ENCODE data around the gene TBC1D1.

TBC1D1 gene

DNA sequence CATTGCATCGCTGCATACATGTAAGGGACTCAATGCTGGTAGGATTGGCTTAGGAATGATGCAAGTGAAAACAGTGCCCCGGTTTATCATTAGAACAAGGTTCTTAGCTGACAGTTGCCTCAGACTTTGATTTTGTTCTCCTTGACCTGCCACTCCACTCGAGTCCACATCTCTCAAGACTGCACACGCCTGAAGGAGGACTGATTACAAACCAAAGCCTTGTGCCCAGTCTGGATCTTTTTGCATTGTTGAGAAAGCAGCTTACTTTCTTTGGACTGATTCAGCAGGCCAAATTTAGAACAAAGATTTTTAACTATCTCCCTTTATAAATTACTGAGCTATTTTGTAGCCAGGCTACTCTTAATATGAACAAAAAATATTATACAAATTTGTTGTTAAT, 194.9 kb downstream of the TBC1D1 start:
- no peak for DNase-seq

DNA sequence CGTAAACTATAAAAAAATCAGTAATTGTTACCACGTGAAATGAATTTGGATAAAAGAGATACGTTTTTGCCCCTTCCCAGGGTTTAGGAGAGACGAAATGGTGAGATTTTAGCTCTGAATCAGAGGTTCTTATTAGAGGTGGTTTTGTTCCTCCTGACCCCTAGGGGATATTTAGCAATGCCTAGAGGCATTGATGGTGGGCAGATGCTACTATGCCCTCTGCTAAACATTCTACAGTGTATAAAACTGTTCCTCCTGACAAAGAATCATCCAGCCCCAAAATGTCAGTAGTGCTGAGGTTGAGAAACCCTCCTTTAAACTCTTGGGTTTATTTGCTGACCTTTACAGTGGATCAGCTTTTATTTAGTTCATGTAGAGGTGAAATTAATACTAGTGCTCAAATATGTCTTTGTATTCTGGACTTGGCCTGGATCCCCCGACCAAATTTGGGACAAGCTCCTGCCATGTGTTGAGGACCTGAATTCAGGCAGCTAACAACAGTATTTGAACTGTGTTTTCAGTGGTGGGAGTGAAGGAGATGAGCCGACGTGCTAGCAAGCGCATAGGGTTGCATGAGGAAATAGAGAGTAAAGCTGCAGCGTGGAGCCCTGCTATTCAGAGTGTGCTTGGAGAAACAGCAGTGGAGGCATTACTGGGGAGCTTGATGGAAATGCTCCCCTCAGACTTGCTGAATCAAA, 195.4 kb downstream of the TBC1D1 start:
- DNase-seq: no peak

DNA sequence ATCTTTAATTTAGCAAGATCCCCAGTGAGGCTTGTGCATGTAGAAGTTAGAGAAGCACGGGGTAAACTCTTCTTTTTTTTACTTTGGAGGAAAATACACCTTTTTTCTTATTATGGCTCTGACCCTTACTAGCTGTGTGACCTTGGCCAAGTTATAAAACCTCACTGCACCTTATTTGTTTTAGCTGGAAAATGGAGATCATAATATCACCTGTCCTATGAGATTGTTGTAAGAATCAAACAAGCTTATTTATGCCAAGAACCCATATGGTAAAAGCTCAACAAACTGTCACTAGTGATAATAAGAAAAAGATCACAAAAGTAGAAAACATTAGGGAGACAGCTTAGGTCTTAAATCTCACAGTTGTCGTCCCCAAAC, 196.0 kb downstream of the TBC1D1 start:
- DNase-seq: no peak

DNA sequence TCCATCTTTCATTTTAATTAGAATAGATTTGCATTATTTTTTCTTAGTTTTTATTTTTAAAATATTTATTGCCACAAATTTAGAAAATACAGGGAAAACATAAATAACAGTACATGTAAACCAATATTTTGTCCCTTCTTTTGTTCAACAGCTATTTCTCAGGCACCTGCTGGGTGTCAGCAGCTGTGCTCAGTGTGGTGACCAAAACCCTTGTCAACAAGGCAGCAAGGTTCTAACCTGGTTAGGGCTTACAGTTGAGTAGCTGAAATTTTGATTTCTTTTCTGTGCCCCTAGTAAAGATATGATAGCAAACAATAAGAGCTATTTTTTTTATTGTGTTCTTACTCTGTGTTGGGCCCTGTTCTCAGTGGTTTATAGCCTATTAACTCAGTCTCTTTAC, 197.4 kb downstream of the TBC1D1 start:
- no peak for DNase-seq

DNA sequence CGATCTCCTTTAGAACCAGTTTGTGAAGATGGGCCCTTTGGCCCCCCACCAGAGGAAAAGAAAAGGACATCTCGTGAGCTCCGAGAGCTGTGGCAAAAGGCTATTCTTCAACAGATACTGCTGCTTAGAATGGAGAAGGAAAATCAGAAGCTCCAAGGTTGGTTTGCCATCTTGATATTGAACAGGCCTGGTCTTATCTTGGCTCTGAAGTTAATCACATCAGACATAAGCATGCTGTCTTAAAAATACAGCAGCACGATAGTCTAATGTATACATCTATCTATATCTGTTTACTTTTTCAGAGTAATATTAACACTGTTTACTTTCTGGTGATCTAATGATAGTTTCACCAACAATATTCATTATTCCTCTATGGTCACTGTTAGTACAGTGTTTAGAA, 199.1 kb downstream of the TBC1D1 start:
- DNase-seq: no peak

DNA sequence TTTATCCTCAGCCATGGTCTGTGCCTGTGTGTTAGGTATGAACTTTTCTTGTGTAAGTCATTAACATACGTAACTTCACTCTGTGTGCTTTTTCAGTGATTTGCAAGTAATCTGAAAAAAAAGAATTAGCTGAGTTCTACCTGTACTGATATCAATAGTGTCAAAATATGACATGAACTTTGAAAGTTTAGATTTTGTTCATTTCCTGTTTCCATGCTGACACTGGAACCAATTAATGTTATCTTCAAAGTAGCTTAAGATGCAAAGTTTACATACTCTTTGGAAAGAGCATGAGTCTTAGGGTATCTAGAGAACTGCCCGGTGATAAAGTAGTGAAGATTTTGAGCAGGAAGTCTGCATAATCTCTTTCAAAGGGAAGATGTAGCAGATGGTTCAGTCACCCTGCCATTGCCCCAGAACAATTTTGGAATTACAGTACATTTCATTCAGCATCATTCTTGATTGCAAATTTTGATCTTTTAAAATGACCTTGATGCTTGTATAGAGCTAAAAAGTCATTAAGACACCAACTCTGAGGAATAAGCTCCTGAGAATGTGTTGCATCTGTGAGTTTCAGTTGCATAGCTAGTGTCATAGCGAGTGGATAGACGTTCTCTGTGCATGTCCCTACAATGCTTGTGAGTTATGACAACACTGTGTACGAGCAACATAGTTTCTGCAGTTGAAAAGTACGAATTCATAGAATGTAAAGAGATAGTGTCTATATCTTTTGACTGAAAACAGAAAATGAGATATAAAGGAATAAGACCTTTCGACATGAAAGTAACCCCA, 199.8 kb downstream of the TBC1D1 start:
- no peak for DNase-seq

DNA sequence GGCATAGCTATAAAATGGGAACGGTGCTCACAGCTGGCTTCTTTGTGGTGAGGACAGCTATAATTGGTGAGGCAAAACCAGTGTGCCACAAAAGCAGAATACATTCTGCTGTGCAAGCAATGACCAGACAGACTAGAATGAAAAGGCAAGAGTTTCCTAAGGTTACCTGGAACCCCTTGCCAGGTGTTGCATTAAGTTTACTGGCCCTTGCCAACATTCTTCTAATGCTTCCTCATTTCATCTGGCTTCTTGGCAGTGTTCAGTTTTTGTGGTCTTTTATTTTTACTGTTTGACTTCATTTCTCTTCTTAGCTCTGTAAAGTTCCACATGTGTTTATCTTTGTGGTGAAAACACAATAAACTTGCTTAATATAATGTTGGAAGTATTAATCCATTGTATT, 200.8 kb downstream of the TBC1D1 start:
- DNase-seq: no peak

DNA sequence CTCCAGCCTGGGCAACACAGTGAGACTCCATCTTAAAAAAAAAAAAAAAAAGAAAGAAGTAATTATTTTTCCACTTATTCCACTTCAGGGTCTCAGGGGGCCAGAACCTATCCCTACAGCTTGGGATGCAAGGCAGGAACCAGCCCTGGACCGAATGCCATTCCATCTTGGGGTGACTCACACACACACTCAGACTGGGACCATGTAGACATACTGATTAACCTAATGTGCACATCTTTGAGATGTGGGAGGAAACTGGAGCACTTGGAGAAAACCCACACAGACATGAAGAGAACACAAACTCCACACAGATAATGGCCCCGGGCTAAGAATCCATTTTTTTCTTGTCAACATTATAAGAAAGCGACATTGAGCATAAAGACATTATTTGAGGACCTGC, 201.8 kb downstream of the TBC1D1 start:
- DNase-seq: no peak

DNA sequence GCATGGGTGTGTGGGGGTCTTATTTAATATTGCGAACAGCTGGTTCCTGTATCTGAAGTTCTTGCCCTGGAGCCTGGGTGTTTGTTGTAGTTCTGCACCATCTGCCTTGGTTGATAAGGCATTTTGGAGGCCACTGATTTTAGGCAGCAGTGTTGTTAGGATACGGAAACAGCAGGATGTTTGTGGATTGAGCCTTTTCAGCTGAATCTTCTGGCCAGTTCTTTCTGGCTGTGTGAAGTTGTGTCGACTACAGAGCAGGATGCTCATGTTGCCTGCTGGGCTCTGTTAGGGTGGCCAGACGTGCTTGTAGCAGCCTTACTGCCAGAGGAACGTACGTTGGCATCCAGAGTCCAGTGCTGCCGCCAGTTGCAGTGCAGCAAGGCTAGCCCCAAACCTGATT, 203.5 kb downstream of the TBC1D1 start:
- no peak for DNase-seq

DNA sequence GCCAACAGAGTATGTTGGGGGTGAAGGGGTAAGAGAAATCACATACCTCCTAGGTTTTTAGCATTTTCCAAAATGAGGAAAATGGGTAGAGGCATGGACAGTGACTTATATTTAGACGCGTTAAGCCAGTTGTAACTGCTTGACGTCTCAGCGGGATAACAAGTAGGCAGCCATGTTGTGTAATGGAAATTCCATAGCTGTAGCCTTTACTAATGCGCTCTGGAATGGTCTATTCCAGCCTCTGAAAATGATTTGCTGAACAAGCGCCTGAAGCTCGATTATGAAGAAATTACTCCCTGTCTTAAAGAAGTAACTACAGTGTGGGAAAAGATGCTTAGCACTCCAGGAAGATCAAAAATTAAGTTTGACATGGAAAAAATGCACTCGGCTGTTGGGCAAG, 204.8 kb downstream of the TBC1D1 start:
- DNase-seq: no peak

DNA sequence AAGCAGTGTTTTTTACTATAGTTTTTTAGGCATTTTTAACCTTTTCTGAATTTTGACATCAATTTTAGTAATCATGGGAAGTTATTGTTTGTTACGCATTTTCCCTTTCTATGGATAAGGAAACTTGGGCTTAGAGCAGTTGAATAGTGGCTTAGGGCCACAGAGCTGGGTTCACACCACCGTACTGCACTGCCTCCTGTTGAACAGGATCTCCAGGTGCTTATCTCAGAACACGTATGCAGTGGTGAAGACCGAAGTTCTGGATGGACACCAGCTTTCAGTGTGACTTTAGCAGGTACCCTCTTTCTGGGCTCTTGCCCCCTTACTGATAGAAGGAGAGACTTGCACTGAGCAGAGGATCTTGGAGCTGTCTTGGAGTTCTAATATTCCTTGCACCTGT, 206.9 kb downstream of the TBC1D1 start:
- DNase-seq: no peak

DNA sequence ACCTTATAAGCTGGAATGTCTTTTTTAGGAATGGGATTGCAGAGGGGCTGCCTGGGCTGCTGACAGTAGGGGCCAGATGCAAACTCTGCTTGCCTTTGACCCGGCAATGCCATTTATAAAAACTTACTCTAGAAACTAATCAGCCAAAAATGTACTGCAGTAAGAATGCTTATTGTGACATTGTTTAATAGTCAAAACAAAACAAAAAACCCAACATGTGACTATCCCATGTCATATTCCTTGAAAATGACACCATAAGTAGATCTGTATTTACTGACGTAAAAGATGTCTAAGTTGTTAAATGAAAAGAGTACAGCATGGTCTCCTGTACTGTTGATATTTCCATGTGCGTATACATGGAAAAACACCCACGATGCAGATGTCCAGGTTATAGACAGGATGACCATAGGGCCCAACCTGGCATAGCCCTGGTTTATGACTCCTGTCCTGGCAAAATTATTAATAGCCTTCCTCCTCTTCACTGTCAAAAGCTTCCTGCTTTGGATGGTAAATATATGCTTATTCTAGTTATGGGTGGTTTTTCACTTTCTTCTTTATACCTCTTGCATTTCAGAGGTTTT, 208.2 kb downstream of the TBC1D1 start:
- DNase-seq: no peak

DNA sequence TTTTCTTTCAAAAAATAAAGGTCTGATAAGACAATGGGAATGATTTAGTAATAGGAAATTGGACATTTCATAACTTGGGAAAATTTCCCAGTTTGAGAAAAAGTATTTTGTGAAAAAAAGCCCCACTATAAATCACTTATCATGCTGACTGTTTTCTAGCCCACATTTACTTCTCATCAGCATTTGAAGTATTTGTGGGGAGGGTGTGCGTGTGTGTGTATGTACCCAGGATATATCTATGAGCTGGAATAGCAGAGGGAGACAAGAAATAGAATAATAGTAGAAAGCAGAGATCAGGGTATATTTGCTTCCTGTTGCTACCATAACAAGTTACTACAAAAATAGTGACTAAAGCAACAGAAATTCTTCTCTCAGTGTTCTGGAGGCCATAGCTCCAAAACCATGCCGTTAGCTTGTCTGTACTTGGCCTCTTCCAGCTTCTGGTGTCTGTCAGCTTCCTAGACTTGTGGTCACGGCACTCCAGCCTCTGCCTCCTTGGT, 209.1 kb downstream of the TBC1D1 start:
- no peak for DNase-seq

DNA sequence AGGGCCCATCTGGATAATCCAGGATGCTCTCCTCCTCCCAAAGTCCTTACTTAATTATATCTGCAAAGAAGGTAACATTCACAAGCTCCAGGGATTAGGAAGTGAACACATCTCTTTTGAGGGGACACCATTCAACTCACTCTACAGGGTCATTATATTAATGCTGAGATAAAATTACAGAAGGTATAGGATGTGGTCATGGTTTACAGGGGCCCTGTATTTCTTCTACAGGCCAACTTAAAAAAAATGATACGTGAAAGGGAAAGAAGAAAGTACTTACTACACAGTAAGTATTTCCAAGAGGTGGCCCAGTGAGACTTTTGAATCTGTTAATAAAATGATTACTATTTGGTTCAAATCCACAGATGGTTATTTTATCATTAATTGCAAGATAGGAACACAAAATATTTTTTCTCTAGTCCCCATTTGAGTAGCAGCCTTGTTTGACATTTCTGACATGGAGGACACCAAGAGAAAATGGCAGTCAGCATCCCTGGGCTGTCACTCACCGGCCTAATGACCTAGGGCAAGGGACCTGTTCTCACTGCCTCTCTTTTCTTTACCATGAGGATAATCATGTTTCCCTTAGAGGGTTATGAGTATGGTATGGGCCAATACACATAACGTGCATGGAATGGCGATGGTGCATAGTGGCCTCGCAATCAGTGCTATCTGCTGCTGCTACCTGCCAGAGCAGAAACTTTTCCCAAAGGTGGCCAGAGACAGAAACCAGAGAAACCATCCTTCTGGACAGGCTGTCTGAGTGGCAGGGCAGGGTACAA, 209.8 kb downstream of the TBC1D1 start:
- no peak for DNase-seq

DNA sequence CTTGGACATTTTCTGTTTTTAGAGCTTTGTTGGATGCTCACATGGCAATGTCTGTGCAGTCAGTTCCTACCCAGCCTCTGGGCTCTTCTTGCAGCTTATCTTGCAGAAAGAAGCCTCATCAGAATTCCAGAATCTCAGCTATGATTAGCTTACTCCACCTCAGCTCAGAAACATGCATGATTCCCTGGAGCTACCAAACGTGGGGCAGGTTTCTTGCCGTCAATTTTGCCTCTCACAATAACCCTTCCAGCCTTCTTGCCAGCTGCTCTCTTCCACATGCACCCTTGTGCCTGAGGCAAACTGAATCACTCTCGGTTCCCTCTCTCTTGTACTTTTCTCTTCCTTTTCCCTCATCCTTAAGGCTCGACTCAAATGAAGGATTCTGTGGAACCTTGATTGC, 210.7 kb downstream of the TBC1D1 start:
- no peak for DNase-seq

DNA sequence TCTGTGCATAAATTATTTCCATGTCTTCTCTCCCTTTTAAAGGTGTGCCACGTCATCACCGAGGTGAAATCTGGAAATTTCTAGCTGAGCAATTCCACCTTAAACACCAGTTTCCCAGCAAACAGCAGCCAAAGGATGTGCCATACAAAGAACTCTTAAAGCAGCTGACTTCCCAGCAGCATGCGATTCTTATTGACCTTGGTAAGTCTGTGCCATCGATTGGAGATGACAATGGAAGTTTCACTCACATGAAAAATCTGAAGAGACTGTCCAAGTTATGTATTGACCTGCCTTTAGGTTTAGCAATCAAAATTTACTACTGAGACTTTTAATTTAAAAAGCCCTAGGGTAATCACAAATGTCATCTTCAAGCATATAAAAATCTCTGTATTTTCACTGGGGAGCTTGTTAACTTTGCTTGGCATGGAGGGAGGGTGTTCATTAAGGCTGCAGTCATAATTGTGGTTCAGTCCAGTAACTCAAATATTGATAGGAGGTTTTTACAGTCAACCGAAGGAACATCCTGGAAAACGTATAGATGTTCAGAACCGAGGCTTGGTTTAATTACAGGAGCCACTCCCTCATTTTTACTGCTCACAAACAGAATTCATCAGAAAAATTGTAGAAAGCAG, 212.2 kb downstream of the TBC1D1 start:
- no peak for DNase-seq

DNA sequence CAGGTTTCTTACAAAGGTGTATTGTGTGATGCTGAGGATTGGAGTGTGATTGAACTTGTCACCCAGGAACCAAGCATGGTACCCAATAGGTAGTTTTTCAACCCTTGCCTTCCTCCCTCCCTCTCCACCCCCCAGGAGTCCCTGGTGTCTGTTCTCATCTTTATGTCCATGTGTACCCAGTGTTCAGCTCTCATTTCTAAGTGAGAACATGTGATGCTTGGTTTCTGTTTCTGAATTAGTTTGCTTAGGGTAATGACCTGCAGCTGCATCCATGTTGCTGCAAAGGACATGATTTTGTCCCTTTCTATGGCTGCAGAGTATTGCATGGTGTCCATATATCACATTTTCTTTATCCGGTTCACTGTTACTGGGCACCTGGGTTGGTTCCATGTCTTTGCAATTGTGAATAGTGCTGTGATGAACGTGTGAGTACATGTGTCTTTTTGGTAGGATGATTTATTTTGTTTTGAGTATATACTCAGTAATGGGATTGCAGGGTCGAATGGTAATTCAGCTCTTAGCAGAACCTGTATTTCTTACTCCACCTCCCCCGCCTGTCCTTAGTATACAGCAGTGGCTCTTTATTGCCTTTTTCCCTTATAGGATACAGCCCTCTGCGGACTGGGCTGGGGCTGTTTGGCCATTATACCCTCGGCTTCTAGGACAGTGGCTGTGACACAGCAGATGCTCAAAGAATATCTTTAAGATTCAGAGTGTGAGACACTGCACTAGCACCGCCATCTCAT, 214.8 kb downstream of the TBC1D1 start:
- no peak for DNase-seq

DNA sequence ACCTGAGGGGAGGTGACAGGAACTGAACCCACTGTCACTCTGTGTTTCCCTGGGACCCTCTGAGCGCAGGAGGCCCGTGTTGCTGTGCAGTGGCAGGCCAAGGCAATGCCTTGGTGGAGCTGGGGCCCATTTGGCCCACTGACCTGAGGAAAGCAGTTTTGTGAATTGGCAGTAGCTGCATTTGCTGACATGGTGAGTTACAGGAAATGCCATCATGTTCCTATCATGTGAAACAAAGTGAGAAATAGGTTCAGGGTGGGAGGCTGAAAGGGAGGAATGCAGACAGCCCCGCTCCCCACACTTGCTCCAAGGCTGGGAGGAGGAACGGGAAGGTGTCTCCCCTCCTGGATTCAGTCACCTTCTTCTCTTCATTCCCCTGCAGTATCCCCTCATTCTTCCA, 215.4 kb downstream of the TBC1D1 start:
- DNase-seq: no peak

DNA sequence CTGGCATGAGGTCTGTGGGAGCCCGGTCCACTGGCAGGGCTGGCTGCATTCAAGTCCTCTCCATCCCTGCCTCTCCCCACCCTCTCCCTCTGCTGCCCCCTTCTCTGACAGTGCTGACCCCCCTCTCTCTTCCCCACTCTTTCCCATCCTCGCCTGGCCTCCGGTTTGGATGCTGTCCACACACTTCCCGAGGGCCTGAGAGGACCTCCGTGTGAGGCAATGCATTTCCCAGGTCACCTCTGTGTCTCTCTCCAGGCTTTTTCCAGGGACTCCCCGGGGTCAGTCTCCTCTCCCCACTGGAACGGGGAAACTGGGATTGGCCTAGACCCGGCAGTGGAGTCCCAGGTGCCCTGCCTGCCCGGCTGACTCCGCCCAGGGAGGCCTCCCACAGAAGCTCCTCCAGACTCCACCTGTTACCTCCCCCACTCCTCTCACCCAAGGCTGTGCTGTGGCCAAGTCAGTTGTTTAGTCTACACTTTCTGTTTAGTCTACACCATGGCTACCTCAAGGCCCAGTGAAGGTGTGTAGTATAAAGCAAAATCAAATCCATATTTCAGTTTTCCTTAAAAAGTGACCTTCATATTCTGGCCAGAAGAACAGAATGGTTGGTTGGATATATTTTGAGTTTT, 216.1 kb downstream of the TBC1D1 start:
- no peak for DNase-seq

DNA sequence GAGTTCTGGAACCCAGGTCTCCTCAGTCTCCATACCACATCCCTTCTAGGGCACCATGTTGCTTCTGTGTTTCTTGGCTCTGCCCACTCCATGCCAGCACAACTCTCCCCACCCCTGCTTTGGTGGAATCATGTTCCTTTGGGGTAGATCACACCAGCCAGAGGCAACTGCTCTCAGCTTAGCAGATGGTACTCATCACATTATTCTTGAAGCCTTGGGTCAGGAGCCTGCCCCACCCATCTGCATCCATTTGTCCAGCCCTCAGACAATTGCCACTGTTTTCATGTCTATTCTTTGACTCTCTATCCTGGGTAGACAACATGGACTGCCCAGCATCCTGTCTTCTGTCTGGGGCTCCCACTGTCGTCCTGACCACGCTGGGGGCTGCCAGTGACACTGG, 216.9 kb downstream of the TBC1D1 start:
- no peak for DNase-seq

DNA sequence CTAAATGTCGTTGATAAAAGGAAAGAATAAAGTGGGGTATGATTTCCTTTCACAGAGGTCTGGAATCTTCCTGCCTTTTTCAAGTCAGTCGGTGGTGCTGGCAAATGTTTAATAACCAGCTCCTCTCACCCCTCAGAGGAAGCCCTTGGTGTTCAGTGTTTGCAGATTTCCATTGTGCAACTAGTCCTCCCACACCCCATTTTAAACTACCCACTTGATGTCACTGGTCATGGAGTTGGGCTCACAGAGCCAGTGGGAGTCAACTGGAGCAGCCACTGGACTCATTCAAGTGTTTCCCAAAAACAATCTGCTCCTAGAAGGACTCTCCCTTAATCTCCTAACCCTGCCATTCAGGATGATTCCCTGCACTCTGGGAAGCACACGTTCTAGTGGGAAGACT, 218.5 kb downstream of the TBC1D1 start:
- DNase-seq: no peak

DNA sequence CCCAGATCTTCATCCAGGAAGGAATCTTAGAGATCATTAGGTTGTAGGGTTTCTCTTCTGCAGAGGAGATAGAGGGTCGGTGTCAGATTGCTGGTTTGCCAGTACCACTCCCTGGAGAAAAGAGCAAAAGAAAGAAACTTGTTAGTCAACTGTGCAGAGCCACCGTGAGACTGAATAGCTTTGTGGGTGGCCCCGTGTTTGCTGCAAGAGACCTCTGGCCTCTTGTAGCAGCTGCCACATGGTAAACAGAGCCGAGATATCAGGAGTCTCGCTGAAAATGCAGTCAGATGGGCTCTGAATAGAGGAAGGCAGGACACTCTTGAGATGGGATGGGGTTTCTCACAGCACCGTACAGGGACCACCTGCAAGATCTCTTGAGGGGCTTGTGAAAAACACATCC, 219.0 kb downstream of the TBC1D1 start:
- DNase-seq: no peak
